Stimulated activated effector memory CD8-positive, alpha-beta T cell treated with anti-CD3 and anti-CD28 coated beads, Interleukin-12 subunit alpha, Interleukin-12 subunit beta, amount 100 ng/mL, for 72 hours (primary cell): ENCODE data around the gene ABCD4.
"Not testable (repeated sequence)": the region's sequence is repeated elsewhere in the genome, so short reads cannot be mapped to it uniquely, and the experiment has no call there.

Experiments used
- ATAC-seq: fragments of 150-1000 bp; cut with Tn5 transposase; 2 replicates; pipeline ENCODE4 v1.10.0; 2021
- DNase-seq, 2 donors: peaks; one replicate each; pipeline ENCODE4 v3.0.0; 2021 to 2022; ENCODE audit warnings: low spot score in 2 of 2
- H3K27ac Mint-ChIP-seq: one replicate; pipeline ENCODE4 v1.8.0; 2022; ENCODE audit warnings: mild to moderate bottlenecking, mixed read lengths
- H3K36me3 Mint-ChIP-seq: one replicate; pipeline ENCODE4 v1.8.0; 2022; ENCODE audit warnings: mild to moderate bottlenecking, mixed read lengths
- H3K4me1 Mint-ChIP-seq: one replicate; pipeline ENCODE4 v1.8.0; 2022; ENCODE audit warnings: mixed read lengths
- H3K4me3 Mint-ChIP-seq: one replicate; pipeline ENCODE4 v1.8.0; 2022; ENCODE audit warnings: mild to moderate bottlenecking, mixed read lengths
- H3K9me3 Mint-ChIP-seq: one replicate; pipeline ENCODE4 v1.8.0; 2022; ENCODE audit warnings: mixed read lengths

ABCD4 gene

GRCh38 chr14:74278080-74278479 is 24.7 kb downstream of the ABCD4 start:
- DNase-seq, result no peak
- H3K4me1 Mint-ChIP-seq, result no peaks in the 10 kb centered on the region
- H3K27ac Mint-ChIP-seq, result no peak overlapping the region
- peaks cover 8% of the 10 kb centered on the region for H3K9me3 Mint-ChIP-seq
- peaks cover 24% of the 10 kb centered on the region for H3K36me3 Mint-ChIP-seq
- ATAC-seq, result no peak
- H3K4me3 Mint-ChIP-seq, result no peak overlapping the region

GRCh38 chr14:74275241-74275841 is 27.4 kb downstream of the ABCD4 start:
- H3K36me3 Mint-ChIP-seq, result no peaks in the 10 kb centered on the region
- no peaks in the 10 kb centered on the region for H3K4me1 Mint-ChIP-seq
- DNase-seq (no peak), ATAC-seq (no peak)
- no peak overlapping the region for H3K4me3 Mint-ChIP-seq
- no peak overlapping the region for H3K27ac Mint-ChIP-seq
- peaks cover 6% of the 10 kb centered on the region for H3K9me3 Mint-ChIP-seq

GRCh38 chr14:74271365-74271764 is 31.4 kb downstream of the ABCD4 start:
- no peak overlapping the region for H3K4me3 Mint-ChIP-seq

GRCh38 chr14:74270382-74271177 is 32.2 kb downstream of the ABCD4 start:
- not testable (repeated sequence) for H3K27ac Mint-ChIP-seq

More at GRCh38 chr14:74271365-74271764, 31.4 kb downstream of the ABCD4 start:
- Mint-ChIP-seq H3K27ac (no peak overlapping the region), H3K4me1 (no peaks in the 10 kb centered on the region), H3K36me3 (no peaks in the 10 kb centered on the region), H3K9me3 (no peaks in the 10 kb centered on the region)
- no peak for DNase-seq
- ATAC-seq, result no peak

GRCh38 chr14:74267588-74267987 is 35.1 kb downstream of the ABCD4 start:
- no peaks in the 10 kb centered on the region for H3K36me3 Mint-ChIP-seq
- no peaks in the 10 kb centered on the region for H3K4me1 Mint-ChIP-seq
- ATAC-seq (peak; percentile 16), DNase-seq (no peak)
- H3K4me3 Mint-ChIP-seq, result no peak overlapping the region
- H3K9me3 Mint-ChIP-seq, result no peaks in the 10 kb centered on the region
- no peak overlapping the region for H3K27ac Mint-ChIP-seq

More at GRCh38 chr14:74270382-74271177, 32.2 kb downstream of the ABCD4 start:
- H3K9me3 Mint-ChIP-seq, H3K4me3 Mint-ChIP-seq, DNase-seq, H3K36me3 Mint-ChIP-seq, ATAC-seq, H3K4me1 Mint-ChIP-seq: not testable (repeated sequence)

- Mint-ChIP-seq H3K4me3 (no peak overlapping the region), H3K4me1 (no peaks in the 10 kb centered on the region), H3K36me3 (no peaks in the 10 kb centered on the region), H3K9me3 (no peaks in the 10 kb centered on the region), H3K27ac (no peak overlapping the region)
- DNase-seq (no peak), ATAC-seq (no peak)
These were observed 37.3 kb downstream of the ABCD4 start for GRCh38 chr14:74265301-74265965.

- DNase-seq, result no peak
- Mint-ChIP-seq H3K9me3 (no peaks in the 10 kb centered on the region), H3K27ac (no peak overlapping the region), H3K4me3 (no peak overlapping the region), H3K36me3 (no peaks in the 10 kb centered on the region), H3K4me1 (no peaks in the 10 kb centered on the region)
- no peak for ATAC-seq
These were observed 38.8 kb downstream of the ABCD4 start for GRCh38 chr14:74263921-74264320.

- no peak for ATAC-seq
These were observed 39.6 kb downstream of the ABCD4 start for GRCh38 chr14:74263181-74263580.

GRCh38 chr14:74262076-74262475 is 40.7 kb downstream of the ABCD4 start:
- ATAC-seq (no peak), DNase-seq (no peak)
- Mint-ChIP-seq H3K9me3 (no peaks in the 10 kb centered on the region), H3K4me3 (no peak overlapping the region), H3K4me1 (peaks cover 1% of the 10 kb centered on the region), H3K36me3 (no peaks in the 10 kb centered on the region), H3K27ac (no peak overlapping the region)

More at GRCh38 chr14:74263181-74263580, 39.6 kb downstream of the ABCD4 start:
- Mint-ChIP-seq H3K27ac (no peak overlapping the region), H3K36me3 (no peaks in the 10 kb centered on the region), H3K4me1 (no peaks in the 10 kb centered on the region), H3K4me3 (no peak overlapping the region), H3K9me3 (no peaks in the 10 kb centered on the region)
- DNase-seq, result no peak

- Mint-ChIP-seq H3K9me3 (no peaks in the 10 kb centered on the region), H3K36me3 (no peaks in the 10 kb centered on the region), H3K4me1 (peaks cover 6% of the 10 kb centered on the region), H3K4me3 (no peak overlapping the region), H3K27ac (no peak overlapping the region)
- DNase-seq (no peak), ATAC-seq (no peak)
These were observed 41.4 kb downstream of the ABCD4 start for GRCh38 chr14:74261288-74261687.

GRCh38 chr14:74260525-74261233 is 42.1 kb downstream of the ABCD4 start:
- DNase-seq, result no peak
- Mint-ChIP-seq H3K4me3 (no peak overlapping the region), H3K27ac (no peak overlapping the region), H3K36me3 (no peaks in the 10 kb centered on the region), H3K9me3 (no peaks in the 10 kb centered on the region), H3K4me1 (peaks cover 6% of the 10 kb centered on the region)
- no peak for ATAC-seq

GRCh38 chr14:74259513-74259912 is 43.2 kb downstream of the ABCD4 start:
- Mint-ChIP-seq H3K4me3 (no peak overlapping the region), H3K9me3 (no peaks in the 10 kb centered on the region), H3K4me1 (peaks cover 6% of the 10 kb centered on the region), H3K27ac (no peak overlapping the region), H3K36me3 (no peaks in the 10 kb centered on the region)
- DNase-seq, result no peak
- no peak for ATAC-seq

- ATAC-seq (no peak), DNase-seq (no peak)
- Mint-ChIP-seq H3K36me3 (no peaks in the 10 kb centered on the region), H3K27ac (no peak overlapping the region), H3K4me1 (peaks cover 6% of the 10 kb centered on the region), H3K9me3 (no peaks in the 10 kb centered on the region), H3K4me3 (peak overlapping the region; percentile 70)
These were observed 44.0 kb downstream of the ABCD4 start for GRCh38 chr14:74258764-74259035.

GRCh38 chr14:74257941-74258763 is 44.6 kb downstream of the ABCD4 start:
- H3K36me3 Mint-ChIP-seq, result no peaks in the 10 kb centered on the region
- no peak overlapping the region for H3K27ac Mint-ChIP-seq
- peaks cover 6% of the 10 kb centered on the region for H3K4me1 Mint-ChIP-seq
- ATAC-seq (no peak), DNase-seq (no peak)
- H3K9me3 Mint-ChIP-seq, result no peaks in the 10 kb centered on the region
- H3K4me3 Mint-ChIP-seq, result peak overlapping the region; percentile 70
